HUES64 (cell line): ENCODE results near the gene PLAAT5.
A peak's percentile ranks its signal among the peaks of the same experiment; 100 is the strongest.
"Not testable (repeated sequence)": the region's sequence is repeated elsewhere in the genome, so short reads cannot be mapped to it uniquely, and the experiment has no call there.

Experiments
- H3K27ac ChIP-seq: 2 replicates; pipeline ENCODE4 v1.7.0; 2013; ENCODE audit warnings: low read depth, low read length, inconsistent platforms
- H3K27me3 ChIP-seq: 2 replicates; pipeline ENCODE4 v1.6.1; 2013; ENCODE audit warnings: mild to moderate bottlenecking, low read length; ENCODE audit not compliant: insufficient read depth
- H3K36me3 ChIP-seq: 2 replicates; pipeline ENCODE4 v1.6.1; 2013; ENCODE audit warnings: mild to moderate bottlenecking, low read length; ENCODE audit not compliant: insufficient read depth
- H3K4me1 ChIP-seq: 2 replicates; pipeline ENCODE4 v1.6.1; 2013; ENCODE audit warnings: mild to moderate bottlenecking, low read length, moderate library complexity; ENCODE audit not compliant: insufficient read depth
- H3K4me3 ChIP-seq: 2 replicates; pipeline ENCODE4 v1.5.1; 2013; ENCODE audit warnings: mild to moderate bottlenecking, low read length, moderate library complexity
- H3K9ac ChIP-seq: 2 replicates; pipeline ENCODE4 v1.6.1; 2013; ENCODE audit warnings: mild to moderate bottlenecking, low read depth, low read length
- H3K9me3 ChIP-seq: 2 replicates; pipeline ENCODE4 v1.6.1; 2013; ENCODE audit warnings: low read depth, low read length; ENCODE audit not compliant: insufficient read depth
- WGBS: fragments of 150-250, 120-280 bp; methylation state at CpG from one replicate; pipeline ENCODE4 v1.1.7; 2013; ENCODE audit warnings: missing lambda C conversion rate; 5-methylcytosine and 5-hydroxymethylcytosine counted together

Gene PLAAT5

DNA sequence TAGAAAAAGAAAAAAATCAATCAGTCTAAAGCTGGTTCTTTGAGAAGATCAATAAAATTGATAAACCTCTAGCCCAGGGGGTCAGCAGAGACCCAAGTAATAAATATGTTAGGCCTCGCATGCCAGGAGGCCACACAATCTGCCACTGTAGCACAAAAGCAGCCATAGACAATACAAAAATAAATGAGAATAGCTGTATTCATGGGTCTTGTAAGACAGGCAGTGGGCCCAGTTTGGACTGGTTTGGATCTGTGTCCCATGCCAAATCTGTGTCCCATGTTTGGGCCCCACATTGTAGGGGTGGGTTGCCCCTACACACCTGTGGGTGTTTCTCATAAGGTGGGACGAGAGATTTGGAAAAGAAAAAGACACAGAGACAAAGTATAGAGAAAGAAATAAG, 39.1 kb upstream of the PLAAT5 start:
- peak overlapping the region; percentile 6 for H3K4me3 ChIP-seq
- H3K9me3 ChIP-seq = no peaks in the 10 kb centered on the region
- peak overlapping the region; percentile 73 for H3K9ac ChIP-seq
- H3K4me1 ChIP-seq = peaks cover 52% of the 10 kb centered on the region
- no peaks in the 10 kb centered on the region for H3K36me3 ChIP-seq
- WGBS = 10% methylated on average over 2 of the region's 2 CpGs
- no peaks in the 10 kb centered on the region for H3K27me3 ChIP-seq
- peak overlapping the region; percentile 97 for H3K27ac ChIP-seq

GRCh38 chr11:63529373-63529772, 38.4 kb upstream of the PLAAT5 start:
- Histone ChIP-seq H3K4me3 (peak overlapping the region; percentile 6), H3K27ac (peak overlapping the region; percentile 97), H3K9ac (peak overlapping the region; percentile 73), H3K4me1 (peaks cover 49% of the 10 kb centered on the region)
- H3K9me3 ChIP-seq, H3K27me3 ChIP-seq, H3K36me3 ChIP-seq: not testable (repeated sequence)
- WGBS = 14% methylated on average over 6 of the region's 6 CpGs

DNA sequence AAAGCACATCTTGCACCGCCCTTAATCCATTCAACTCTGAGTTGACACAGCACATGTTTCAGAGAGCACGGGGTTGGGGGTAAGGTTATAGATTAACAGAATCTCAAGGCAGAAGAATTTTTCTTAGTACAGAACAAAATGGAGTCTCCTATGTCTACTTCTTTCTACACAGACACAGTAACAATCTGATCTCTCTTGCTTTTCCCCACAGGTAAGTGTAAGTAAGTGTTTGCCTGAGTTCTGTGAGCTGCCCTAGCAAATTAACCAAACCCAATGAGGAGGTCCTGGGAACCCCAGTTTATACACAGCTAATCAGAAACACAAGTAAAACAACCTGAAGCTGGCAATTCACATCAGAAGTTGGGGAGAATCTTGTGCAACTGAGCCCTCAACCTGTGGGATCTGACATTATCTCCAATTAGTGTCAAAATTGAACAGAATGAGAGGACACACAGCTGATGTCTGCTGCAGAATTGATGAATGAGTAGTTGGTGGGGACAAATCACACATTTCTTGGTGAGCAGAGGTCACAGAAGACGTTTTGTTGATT, 37.8 kb upstream of the PLAAT5 start:
- WGBS = 6% methylated on average over 1 of the region's 3 CpGs
- Histone ChIP-seq H3K4me1 (peaks cover 47% of the 10 kb centered on the region), H3K9ac (peak overlapping the region; percentile 73), H3K27ac (peak overlapping the region; percentile 97)
- not testable (repeated sequence) for H3K27me3 ChIP-seq, H3K36me3 ChIP-seq, H3K9me3 ChIP-seq, H3K4me3 ChIP-seq

- not testable (repeated sequence) for H3K36me3 ChIP-seq, H3K4me3 ChIP-seq, H3K27me3 ChIP-seq
- Histone ChIP-seq H3K9me3 (peaks cover 16% of the 10 kb centered on the region), H3K9ac (peak overlapping the region; percentile 74; the same call in 1 of the 2 replicates), H3K4me1 (peaks cover 43% of the 10 kb centered on the region), H3K27ac (peak overlapping the region; percentile 97; the same call in 1 of the 2 replicates)
- WGBS = 4% methylated on average over 6 of the region's 11 CpGs
Measured at GRCh38 chr11:63528156-63528555, 37.2 kb upstream of the PLAAT5 start.

DNA sequence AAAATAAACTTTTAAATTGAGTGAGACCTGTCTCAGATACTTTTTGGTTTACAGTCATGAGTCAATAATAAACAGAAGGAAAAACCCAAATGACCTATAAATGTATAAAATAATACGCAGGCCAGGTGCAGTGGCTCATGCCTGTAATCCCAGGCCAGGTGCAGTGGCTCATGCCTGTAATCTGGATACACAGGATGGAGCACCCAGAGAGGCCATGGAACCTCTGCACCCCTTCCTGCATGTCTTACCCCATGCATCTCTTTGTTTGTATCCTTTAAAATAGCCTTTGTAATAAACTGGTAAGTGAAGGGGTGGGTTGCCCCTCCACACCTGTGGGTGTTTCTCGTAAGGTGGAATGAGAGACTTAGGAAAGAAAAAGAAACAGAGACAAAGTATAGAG, 36.7 kb upstream of the PLAAT5 start:
- Histone ChIP-seq H3K9ac (peak overlapping the region; percentile 74), H3K27me3 (no peaks in the 10 kb centered on the region), H3K27ac (peak overlapping the region; percentile 97), H3K36me3 (0 out of 2 replicates have a peak, but pooled peaks cover 3% of the 10 kb centered on the region), H3K9me3 (peaks cover 20% of the 10 kb centered on the region), H3K4me3 (peak overlapping the region; percentile 19; the same call in 1 of the 2 replicates), H3K4me1 (peaks cover 39% of the 10 kb centered on the region)
- WGBS = 73% methylated on average over 2 of the region's 2 CpGs

GRCh38 chr11:63523151-63523550, 32.2 kb upstream of the PLAAT5 start:
- Histone ChIP-seq H3K27ac (no peak overlapping the region), H3K4me1 (peaks cover 8% of the 10 kb centered on the region), H3K4me3 (no peak overlapping the region), H3K9me3 (peaks cover 31% of the 10 kb centered on the region), H3K36me3 (0 out of 2 replicates have a peak, but pooled peaks cover 3% of the 10 kb centered on the region), H3K9ac (no peak overlapping the region), H3K27me3 (no peaks in the 10 kb centered on the region)
- 96% methylated on average over 7 of the region's 7 CpGs for WGBS

- Histone ChIP-seq H3K36me3 (0 out of 2 replicates have a peak, but pooled peaks cover 3% of the 10 kb centered on the region), H3K4me3 (no peak overlapping the region), H3K27me3 (no peaks in the 10 kb centered on the region), H3K9ac (no peak overlapping the region), H3K4me1 (no peaks in the 10 kb centered on the region), H3K27ac (no peak overlapping the region), H3K9me3 (peaks cover 31% of the 10 kb centered on the region)
- WGBS = 92% methylated on average over 1 of the region's 2 CpGs
Measured at GRCh38 chr11:63521896-63522295, 30.9 kb upstream of the PLAAT5 start.

DNA sequence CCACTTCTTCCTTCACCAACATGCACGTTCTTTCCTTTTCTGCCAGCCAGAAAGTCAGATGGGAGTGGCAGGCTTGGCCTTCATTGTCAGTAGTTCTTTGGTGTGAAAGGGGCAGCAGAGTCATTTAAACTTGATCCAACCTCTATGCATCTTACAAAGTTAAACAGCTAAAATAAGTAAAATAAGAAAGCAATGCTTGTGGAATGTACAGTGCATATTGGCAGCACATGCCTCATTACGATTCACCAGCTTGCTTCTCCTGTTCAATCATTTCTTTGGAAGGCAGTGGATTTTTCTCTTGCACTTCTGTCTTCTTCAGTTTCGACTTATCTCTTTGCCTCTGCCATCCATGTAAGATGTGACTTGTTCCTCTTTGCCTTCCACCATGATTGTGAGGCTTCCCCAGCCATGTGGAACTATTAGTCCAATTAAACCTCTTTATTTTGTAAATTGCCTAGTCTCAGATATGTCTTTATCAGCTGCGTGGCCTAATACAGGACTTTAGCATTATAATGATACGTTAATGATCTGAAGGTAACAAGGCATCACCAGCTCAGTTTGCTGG, 29.7 kb upstream of the PLAAT5 start:
- H3K4me1 ChIP-seq = no peaks in the 10 kb centered on the region
- H3K27me3 ChIP-seq = no peaks in the 10 kb centered on the region
- peaks cover 31% of the 10 kb centered on the region for H3K9me3 ChIP-seq
- H3K4me3 ChIP-seq = no peak overlapping the region
- 0 out of 2 replicates have a peak, but pooled peaks cover 3% of the 10 kb centered on the region for H3K36me3 ChIP-seq
- H3K9ac ChIP-seq = no peak overlapping the region
- no peak overlapping the region for H3K27ac ChIP-seq
- WGBS = 89% methylated on average over 5 of the region's 5 CpGs

DNA sequence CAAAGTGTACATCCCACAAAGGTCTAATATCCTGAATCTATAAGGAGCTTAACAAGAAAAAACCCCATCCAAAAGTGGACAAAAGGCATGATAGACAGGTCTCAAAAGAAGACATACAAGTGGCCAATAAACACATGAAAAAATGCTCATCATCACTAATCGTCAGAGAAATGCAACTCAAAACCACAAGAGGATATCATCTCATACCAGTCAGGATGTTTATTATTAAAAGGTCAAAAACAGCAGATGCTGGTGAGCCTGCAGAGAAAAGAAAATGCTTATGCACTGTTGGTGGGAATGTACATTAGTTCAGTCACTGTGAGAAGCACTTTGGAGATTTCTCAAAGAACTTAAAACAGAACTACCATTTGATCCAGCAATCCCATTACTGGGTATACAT, 27.6 kb upstream of the PLAAT5 start:
- H3K9ac ChIP-seq = no peak overlapping the region

DNA sequence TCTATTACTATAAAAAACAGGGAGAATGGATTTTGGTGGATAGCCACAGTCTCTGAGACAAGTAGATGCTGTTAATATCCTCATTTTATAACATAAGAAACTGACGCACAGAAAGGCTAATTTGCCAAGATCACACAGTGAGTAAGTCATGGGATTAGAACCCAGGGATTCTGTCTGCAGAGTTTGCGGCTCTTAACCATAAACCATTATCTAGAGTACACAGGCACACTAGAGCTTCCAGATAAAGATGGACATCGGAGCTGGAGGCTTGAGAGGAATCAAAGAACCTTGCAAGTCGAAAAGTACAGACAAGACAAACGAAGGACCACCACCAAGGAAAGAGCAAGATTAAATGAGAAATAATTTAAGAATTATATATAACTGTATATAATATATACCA, 26.2 kb upstream of the PLAAT5 start:
- Histone ChIP-seq H3K36me3 (no peaks in the 10 kb centered on the region), H3K4me1 (no peaks in the 10 kb centered on the region), H3K4me3 (no peak overlapping the region), H3K9ac (no peak overlapping the region), H3K27me3 (no peaks in the 10 kb centered on the region), H3K9me3 (peaks cover 11% of the 10 kb centered on the region), H3K27ac (no peak overlapping the region)
- WGBS = 96% methylated on average over 4 of the region's 5 CpGs

More for the DNA sequence above, 27.6 kb upstream of the PLAAT5 start:
- Histone ChIP-seq H3K36me3 (no peaks in the 10 kb centered on the region), H3K27me3 (no peaks in the 10 kb centered on the region), H3K4me3 (no peak overlapping the region), H3K27ac (no peak overlapping the region), H3K4me1 (no peaks in the 10 kb centered on the region), H3K9me3 (peaks cover 19% of the 10 kb centered on the region)
- 100% methylated on average over 1 of the region's 1 CpG for WGBS

DNA sequence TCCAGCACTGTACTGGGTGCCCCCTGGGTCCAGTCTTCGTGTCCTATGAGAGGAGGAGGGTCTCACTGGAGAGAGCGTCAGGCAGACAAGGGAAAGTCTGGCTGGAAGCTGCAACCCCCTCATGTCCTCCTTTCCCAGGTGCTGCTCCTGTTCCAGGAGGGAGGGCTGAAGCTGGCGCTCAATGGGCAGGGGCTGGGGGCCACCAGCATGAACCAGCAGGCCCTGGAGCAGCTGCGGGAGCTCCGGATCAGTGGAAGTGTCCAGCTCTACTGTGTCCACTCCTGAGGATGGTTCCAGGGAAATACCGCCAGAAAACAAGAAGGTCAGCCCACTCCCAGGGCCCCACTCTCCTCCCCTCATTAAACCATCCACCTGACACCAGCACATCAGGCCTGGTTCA, 25.1 kb upstream of the PLAAT5 start:
- Histone ChIP-seq H3K4me1 (peaks cover 3% of the 10 kb centered on the region; the same call in 1 of the 2 replicates), H3K4me3 (no peak overlapping the region), H3K27ac (no peak overlapping the region), H3K9ac (no peak overlapping the region), H3K36me3 (no peaks in the 10 kb centered on the region), H3K9me3 (peaks cover 11% of the 10 kb centered on the region), H3K27me3 (no peaks in the 10 kb centered on the region)
- 95% methylated on average over 6 of the region's 6 CpGs for WGBS
